Esophagus muscularis mucosa (tissue), 4 donors: ENCODE measurements around the gene FKBP9. TPM values are rescaled to one million over a fixed set of nuclear protein-coding genes. Genes with fewer than 3 reads are reported as not detected.

Experiments
- DNase-seq: peaks from one replicate; pipeline ENCODE4 v3.0.0-alpha.2; 2017; ENCODE audit errors: extremely low spot score
- H3K27ac ChIP-seq, 4 donors: fragments of 200-600 bp; sonication (generic); replicated peaks in 1 of 4; 1 replicate in 3 of 4; 2 replicates in 1 of 4; pipeline ENCODE4 v1.5.1; 2016 to 2019; ENCODE audit warnings: mild to moderate bottlenecking in 1 of 4
- H3K27me3 ChIP-seq, 4 donors: fragments of 200-600 bp; sonication (generic); one replicate each; pipeline versions ENCODE4 v1.5.1 to v1.6.0; 2016 to 2019
- H3K36me3 ChIP-seq, 4 donors: fragments of 200-600 bp; sonication (generic); one replicate each; pipeline ENCODE4 v1.5.1; 2016 to 2019
- H3K4me1 ChIP-seq, 4 donors: fragments of 200-600 bp; sonication (generic); one replicate each; pipeline ENCODE4 v1.5.1; 2016 to 2019
- H3K4me3 ChIP-seq, 4 donors: fragments of 200-600 bp; sonication (generic); 1 replicate in 2 of 4; 2 replicates in 2 of 4; pipeline ENCODE4 v1.5.1; 2016 to 2019; ENCODE audit warnings: mild to moderate bottlenecking in 4 of 4, moderate library complexity in 1 of 4
- H3K9me3 ChIP-seq, 4 donors: fragments of 200-600 bp; sonication (generic); 1 replicate in 3 of 4; 2 replicates in 1 of 4; pipeline ENCODE4 v1.5.1; 2016 to 2019
- EP300 ChIP-seq: sonication (generic); formaldehyde crosslinking; IDR thresholded peaks from one replicate; pipeline ENCODE4 v1.6.1; 2017; ENCODE audit warnings: antibody characterized with exemption
- POLR2A ChIP-seq: fragments of 450-650 bp; IDR thresholded peaks from one replicate; pipeline ENCODE4 v1.6.1; 2017; ENCODE audit warnings: antibody characterized with exemption, moderate library complexity, mild to moderate bottlenecking, low read depth
- POLR2AphosphoS5 ChIP-seq, 2 donors: sonication (generic); formaldehyde crosslinking; IDR thresholded peaks; one replicate each; pipeline ENCODE4 v1.6.1; 2017; ENCODE audit warnings: antibody characterized with exemption in 2 of 2
- WGBS: methylation state at CpG from one replicate; pipeline ENCODE4 v1.1.5; 2018; 5-methylcytosine and 5-hydroxymethylcytosine counted together
- intact Hi-C: fragments of 100-400 bp; cut with DNase I; formaldehyde crosslinking; loops from one replicate; pipeline ENCODE4 v1.15.1; 2023
- total RNA-seq, 4 donors: library from RNA; depleted of rRNA; stranded (reverse); fragments of >200 nt; gene quantifications; one replicate each; pipeline versions ENCODE4 v1.1.0 to v1.2.1, GENCODE V29; 2016
- TF ChIP-seq, protein P1 (sequence below), 3 experiments: fragments of 200-600 bp in 2 of 3; fragments of 450-650 bp in 1 of 3; sonication (generic) in 2 of 3; IDR thresholded peaks; one replicate each; pipeline ENCODE4 v1.5.1; 2017 to 2019; ENCODE audit warnings: antibody characterized with exemption in 3 of 3, mild to moderate bottlenecking in 2 of 3, moderate library complexity in 1 of 3

Gene FKBP9
- total RNA-seq, 4 donors from 2014 or later = 119 to 123 (median 122) TPM

- intact Hi-C loops = no loop called here
- no peak for DNase-seq
- TF ChIP-seq, protein P1, sequence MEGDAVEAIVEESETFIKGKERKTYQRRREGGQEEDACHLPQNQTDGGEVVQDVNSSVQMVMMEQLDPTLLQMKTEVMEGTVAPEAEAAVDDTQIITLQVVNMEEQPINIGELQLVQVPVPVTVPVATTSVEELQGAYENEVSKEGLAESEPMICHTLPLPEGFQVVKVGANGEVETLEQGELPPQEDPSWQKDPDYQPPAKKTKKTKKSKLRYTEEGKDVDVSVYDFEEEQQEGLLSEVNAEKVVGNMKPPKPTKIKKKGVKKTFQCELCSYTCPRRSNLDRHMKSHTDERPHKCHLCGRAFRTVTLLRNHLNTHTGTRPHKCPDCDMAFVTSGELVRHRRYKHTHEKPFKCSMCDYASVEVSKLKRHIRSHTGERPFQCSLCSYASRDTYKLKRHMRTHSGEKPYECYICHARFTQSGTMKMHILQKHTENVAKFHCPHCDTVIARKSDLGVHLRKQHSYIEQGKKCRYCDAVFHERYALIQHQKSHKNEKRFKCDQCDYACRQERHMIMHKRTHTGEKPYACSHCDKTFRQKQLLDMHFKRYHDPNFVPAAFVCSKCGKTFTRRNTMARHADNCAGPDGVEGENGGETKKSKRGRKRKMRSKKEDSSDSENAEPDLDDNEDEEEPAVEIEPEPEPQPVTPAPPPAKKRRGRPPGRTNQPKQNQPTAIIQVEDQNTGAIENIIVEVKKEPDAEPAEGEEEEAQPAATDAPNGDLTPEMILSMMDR (IDR thresholded peaks at IDR 0.05) = no peak
- TF ChIP-seq EP300 = no peak
- peak overlapping the region in 2 of 4 donors; percentile 53 to 60 for H3K27ac ChIP-seq
- peaks cover 31 to 83% (median 69%) of the 10 kb centered on the region in 4 donors for H3K4me1 ChIP-seq
- H3K9me3 ChIP-seq = no peaks in the 10 kb centered on the region
- H3K4me3 ChIP-seq = no peak overlapping the region
- no peaks in the 10 kb centered on the region for H3K36me3 ChIP-seq
- no peaks in the 10 kb centered on the region for H3K27me3 ChIP-seq
- WGBS = 38% methylated on average over 2 of the region's 2 CpGs
Observed at GRCh38 chr7:33044986-33045385, 87.7 kb downstream of the FKBP9 start.

- intact Hi-C loops = no loop called here
- Histone ChIP-seq H3K4me3 (no peak overlapping the region), H3K9me3 (no peaks in the 10 kb centered on the region), H3K4me1 (peaks cover 21 to 81% (median 65%) of the 10 kb centered on the region in 4 donors), H3K27me3 (no peaks in the 10 kb centered on the region), H3K36me3 (no peaks in the 10 kb centered on the region), H3K27ac (no peak overlapping the region)
- TF ChIP-seq POLR2A (no peak), EP300 (no peak), POLR2AphosphoS5 (IDR thresholded peaks at IDR 0.05) (no peak)
- TF ChIP-seq, protein P1 (IDR thresholded peaks at IDR 0.05) = no peak
- no peak for DNase-seq
- WGBS = 95% methylated on average over 3 of the region's 3 CpGs
Observed at GRCh38 chr7:33048257-33048656, 91.0 kb downstream of the FKBP9 start.

GRCh38 chr7:33048704-33049103 lies 91.5 kb downstream of the FKBP9 start:
- no peak overlapping the region for H3K27ac ChIP-seq
- intact Hi-C loops = no loop called here
- no peak for TF ChIP-seq POLR2A
- TF ChIP-seq, protein P1 (IDR thresholded peaks at IDR 0.05) = no peak
- TF ChIP-seq POLR2AphosphoS5 (IDR thresholded peaks at IDR 0.05) = no peak
- TF ChIP-seq EP300 = no peak
- 89% methylated on average over 1 of the region's 1 CpG for WGBS
- no peaks in the 10 kb centered on the region for H3K9me3 ChIP-seq
- no peak for DNase-seq
- H3K36me3 ChIP-seq = no peaks in the 10 kb centered on the region
- peaks cover 17 to 78% (median 63%) of the 10 kb centered on the region in 4 donors for H3K4me1 ChIP-seq
- no peaks in the 10 kb centered on the region for H3K27me3 ChIP-seq
- H3K4me3 ChIP-seq = no peak overlapping the region

DNA sequence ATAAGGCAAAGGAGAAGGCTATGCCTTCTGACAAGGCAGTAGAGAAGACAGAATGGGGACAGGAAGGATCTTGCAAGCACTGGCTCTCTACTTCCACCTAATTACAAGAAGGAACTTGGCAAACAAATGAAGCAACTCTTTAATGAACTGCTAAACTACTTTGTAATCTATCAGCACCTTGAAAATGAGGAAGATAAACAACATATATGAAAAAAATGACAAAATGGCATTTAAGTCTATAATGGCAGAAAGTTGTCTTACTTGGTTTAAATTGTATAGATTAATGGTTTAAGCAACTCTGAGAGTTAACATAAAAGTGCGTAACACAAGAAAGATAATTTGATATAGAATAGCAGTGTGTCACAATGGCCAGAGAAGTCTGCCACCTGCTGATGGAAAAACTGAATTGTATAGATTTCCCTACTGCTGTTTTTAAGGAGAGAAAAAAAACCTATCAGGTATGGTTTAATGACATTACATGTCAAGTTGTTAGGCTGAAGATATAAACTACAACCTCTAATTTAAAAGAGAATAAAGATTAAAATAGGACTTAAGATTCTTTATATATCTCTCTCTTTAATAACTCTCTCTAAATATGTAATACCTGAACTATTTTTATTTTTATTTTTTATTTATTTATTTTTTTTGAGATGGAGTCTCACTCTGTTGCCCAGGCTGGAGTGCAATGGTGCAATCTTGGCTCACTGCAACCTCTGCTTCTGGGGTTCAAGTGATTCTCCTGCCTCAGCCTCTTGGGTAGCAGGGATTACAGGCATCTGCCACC lies 93.5 kb downstream of the FKBP9 start:
- no peaks in the 10 kb centered on the region for H3K27me3 ChIP-seq
- H3K4me1 ChIP-seq = peaks cover 11 to 59% (median 45%) of the 10 kb centered on the region in 4 donors
- H3K36me3 ChIP-seq = no peaks in the 10 kb centered on the region
- WGBS = 3% methylated on average over 1 of the region's 1 CpG
- H3K4me3 ChIP-seq = peak overlapping the region; percentile 4 to 31 (median 19)
- no peaks in the 10 kb centered on the region for H3K9me3 ChIP-seq
- no peak for DNase-seq
- TF ChIP-seq EP300 (no peak), POLR2AphosphoS5 (IDR thresholded peaks at IDR 0.05) (no peak), POLR2A (no peak)
- TF ChIP-seq, protein P1 (IDR thresholded peaks at IDR 0.05) = peak; percentile 54 to 69 (median 62)
- H3K27ac ChIP-seq = peak overlapping the region; percentile 48 to 62 (median 58)
- intact Hi-C loops = loop anchor here (10.0 kb wide), 1 partner anchor 206 kb away; no protein-coding TSS in a partner anchor
